Mucosa of rectum (tissue), 2 donors: ENCODE data around the gene ABI3BP.

Experiments used
- H3K27ac ChIP-seq, 2 donors: one replicate each; pipeline ENCODE4 v1.7.0; 2013; ENCODE audit warnings: inconsistent platforms in 2 of 2, low read depth in 2 of 2, low read length in 2 of 2
- H3K27me3 ChIP-seq, 2 donors: one replicate each; pipeline ENCODE4 v1.7.0; 2013; ENCODE audit warnings: low read length in 2 of 2; ENCODE audit not compliant: control insufficient read depth in 2 of 2, insufficient read depth in 2 of 2
- H3K36me3 ChIP-seq, 2 donors: one replicate each; pipeline ENCODE4 v1.7.0; 2013; ENCODE audit warnings: low read length in 2 of 2; ENCODE audit not compliant: control insufficient read depth in 2 of 2, insufficient read depth in 2 of 2
- H3K4me1 ChIP-seq, 2 donors: one replicate each; pipeline ENCODE4 v1.7.0; 2013; ENCODE audit warnings: low read length in 2 of 2, mild to moderate bottlenecking in 1 of 2; ENCODE audit not compliant: control insufficient read depth in 2 of 2, insufficient read depth in 2 of 2
- H3K4me3 ChIP-seq, 2 donors: one replicate each; pipeline ENCODE4 v1.7.0; 2013; ENCODE audit warnings: low read length in 2 of 2
- H3K9ac ChIP-seq, 2 donors: one replicate each; pipeline ENCODE4 v1.7.0; 2013; ENCODE audit warnings: low read length in 2 of 2, low read depth in 1 of 2, mild to moderate bottlenecking in 1 of 2
- H3K9me3 ChIP-seq, 2 donors: one replicate each; pipeline ENCODE4 v1.7.0; 2013; ENCODE audit warnings: low read length in 2 of 2; ENCODE audit not compliant: control insufficient read depth in 2 of 2
- donor health status: healthy.
- donor health status: Normal muscosa, but diverticular disease.

Gene ABI3BP

GRCh38 chr3:100775669-100776068, 217.6 kb downstream of the ABI3BP start:
- H3K27me3 ChIP-seq = no peaks in the 10 kb centered on the region
- H3K36me3 ChIP-seq = no peaks in the 10 kb centered on the region
- no peaks in the 10 kb centered on the region for H3K4me1 ChIP-seq
- H3K27ac ChIP-seq = no peak overlapping the region
- H3K9me3 ChIP-seq = no peaks in the 10 kb centered on the region
- H3K9ac ChIP-seq = no peak overlapping the region
- H3K4me3 ChIP-seq = no peak overlapping the region

GRCh38 chr3:100775226-100775625, 218.0 kb downstream of the ABI3BP start:
- H3K9me3 ChIP-seq = no peaks in the 10 kb centered on the region
- H3K4me3 ChIP-seq = no peak overlapping the region

GRCh38 chr3:100769693-100770092, 223.5 kb downstream of the ABI3BP start:
- H3K27me3 ChIP-seq = no peaks in the 10 kb centered on the region
- no peaks in the 10 kb centered on the region for H3K4me1 ChIP-seq
- H3K9me3 ChIP-seq = no peaks in the 10 kb centered on the region
- no peak overlapping the region for H3K9ac ChIP-seq
- no peak overlapping the region for H3K27ac ChIP-seq
- H3K36me3 ChIP-seq = no peaks in the 10 kb centered on the region
- H3K4me3 ChIP-seq = no peak overlapping the region

More at GRCh38 chr3:100775226-100775625, 218.0 kb downstream of the ABI3BP start:
- Histone ChIP-seq H3K9ac (no peak overlapping the region), H3K27me3 (no peaks in the 10 kb centered on the region), H3K27ac (no peak overlapping the region), H3K4me1 (no peaks in the 10 kb centered on the region), H3K36me3 (no peaks in the 10 kb centered on the region)

GRCh38 chr3:100766069-100766468, 227.2 kb downstream of the ABI3BP start:
- Histone ChIP-seq H3K9ac (no peak overlapping the region), H3K27me3 (no peaks in the 10 kb centered on the region), H3K9me3 (no peaks in the 10 kb centered on the region), H3K36me3 (no peaks in the 10 kb centered on the region), H3K27ac (no peak overlapping the region), H3K4me1 (no peaks in the 10 kb centered on the region), H3K4me3 (no peak overlapping the region)

- Histone ChIP-seq H3K9me3 (no peaks in the 10 kb centered on the region), H3K4me1 (no peaks in the 10 kb centered on the region), H3K36me3 (no peaks in the 10 kb centered on the region), H3K9ac (no peak overlapping the region), H3K4me3 (no peak overlapping the region), H3K27me3 (no peaks in the 10 kb centered on the region), H3K27ac (no peak overlapping the region)
Observed at GRCh38 chr3:100765437-100765975, 227.7 kb downstream of the ABI3BP start.

- no peaks in the 10 kb centered on the region for H3K9me3 ChIP-seq
- no peak overlapping the region for H3K27ac ChIP-seq
- H3K4me3 ChIP-seq = no peak overlapping the region
- no peaks in the 10 kb centered on the region for H3K27me3 ChIP-seq
- H3K4me1 ChIP-seq = no peaks in the 10 kb centered on the region
- H3K9ac ChIP-seq = no peak overlapping the region
- H3K36me3 ChIP-seq = peaks cover 0 to 2% of the 10 kb centered on the region in 2 donors
Observed at GRCh38 chr3:100761951-100762350, 231.3 kb downstream of the ABI3BP start.

GRCh38 chr3:100761211-100761942, 231.8 kb downstream of the ABI3BP start:
- no peak overlapping the region for H3K4me3 ChIP-seq
- no peaks in the 10 kb centered on the region for H3K27me3 ChIP-seq
- peaks cover 0 to 2% of the 10 kb centered on the region in 2 donors for H3K36me3 ChIP-seq
- H3K4me1 ChIP-seq = no peaks in the 10 kb centered on the region
- H3K27ac ChIP-seq = no peak overlapping the region
- no peak overlapping the region for H3K9ac ChIP-seq
- no peaks in the 10 kb centered on the region for H3K9me3 ChIP-seq

GRCh38 chr3:100760377-100760776, 232.8 kb downstream of the ABI3BP start:
- Histone ChIP-seq H3K27me3 (no peaks in the 10 kb centered on the region), H3K9me3 (no peaks in the 10 kb centered on the region), H3K4me3 (no peak overlapping the region), H3K4me1 (no peaks in the 10 kb centered on the region), H3K36me3 (peaks cover 0 to 2% of the 10 kb centered on the region in 2 donors), H3K9ac (no peak overlapping the region), H3K27ac (no peak overlapping the region)

GRCh38 chr3:100759950-100760349, 233.3 kb downstream of the ABI3BP start:
- no peaks in the 10 kb centered on the region for H3K9me3 ChIP-seq
- H3K4me1 ChIP-seq = no peaks in the 10 kb centered on the region
- no peaks in the 10 kb centered on the region for H3K27me3 ChIP-seq
- no peak overlapping the region for H3K27ac ChIP-seq
- H3K36me3 ChIP-seq = peaks cover 2 to 3% of the 10 kb centered on the region in 2 donors
- no peak overlapping the region for H3K4me3 ChIP-seq
- no peak overlapping the region for H3K9ac ChIP-seq

GRCh38 chr3:100759159-100759558, 234.1 kb downstream of the ABI3BP start:
- no peaks in the 10 kb centered on the region for H3K4me1 ChIP-seq
- no peaks in the 10 kb centered on the region for H3K27me3 ChIP-seq
- H3K4me3 ChIP-seq = no peak overlapping the region
- H3K9me3 ChIP-seq = no peaks in the 10 kb centered on the region
- no peak overlapping the region for H3K9ac ChIP-seq
- H3K27ac ChIP-seq = no peak overlapping the region
- peaks cover 2 to 4% of the 10 kb centered on the region in 2 donors for H3K36me3 ChIP-seq
